Renal cortical epithelial cell (primary cell): ENCODE data around the gene PAQR5. TPM values are rescaled to one million over a fixed set of nuclear protein-coding genes. Genes with fewer than 3 reads are reported as not detected.
A peak's percentile ranks its signal among the peaks of the same experiment; 100 is the strongest.
"Not testable (repeated sequence)": the region's sequence is repeated elsewhere in the genome, so short reads cannot be mapped to it uniquely, and the experiment has no call there.

Experiments used
- DNase-seq: peaks from one replicate; pipeline ENCODE4 v3.0.0-alpha.2; 2011; ENCODE audit warnings: low read depth
- total RNA-seq: library from RNA; depleted of rRNA; stranded (reverse); fragments of >200 nt; gene quantifications from 2 replicates; pipeline ENCODE4 v1.2.3, GENCODE V29; 2014

The PAQR5 gene
- total RNA-seq, 1 donor from 2014 or later: 8.2 TPM

- peak; percentile 77 for DNase-seq
Observed at GRCh38 chr15:69357773-69358771, 59.4 kb downstream of the PAQR5 start.

- no peak for DNase-seq
Observed at GRCh38 chr15:69358850-69359249, 60.1 kb downstream of the PAQR5 start.

GRCh38 chr15:69359722-69360121, 61.0 kb downstream of the PAQR5 start:
- peak; percentile 79 for DNase-seq

GRCh38 chr15:69360642-69361041, 61.9 kb downstream of the PAQR5 start:
- DNase-seq: no peak

- DNase-seq: peak; percentile 60
Observed at GRCh38 chr15:69367236-69367635, 68.5 kb downstream of the PAQR5 start.

GRCh38 chr15:69369631-69370030, 70.9 kb downstream of the PAQR5 start:
- DNase-seq: no peak

GRCh38 chr15:69373406-69373805, 74.7 kb downstream of the PAQR5 start:
- no peak for DNase-seq

GRCh38 chr15:69375151-69375790, 76.6 kb downstream of the PAQR5 start:
- no peak for DNase-seq

- DNase-seq: peak; percentile 14
Observed at GRCh38 chr15:69377216-69377970, 78.7 kb downstream of the PAQR5 start.

GRCh38 chr15:69380100-69380725, 81.5 kb downstream of the PAQR5 start:
- DNase-seq: no peak

GRCh38 chr15:69380726-69381105, 82.0 kb downstream of the PAQR5 start:
- DNase-seq: no peak

GRCh38 chr15:69382176-69382575, 83.5 kb downstream of the PAQR5 start:
- not testable (repeated sequence) for DNase-seq

GRCh38 chr15:69384066-69384465, 85.4 kb downstream of the PAQR5 start:
- not testable (repeated sequence) for DNase-seq

GRCh38 chr15:69384626-69385598, 86.2 kb downstream of the PAQR5 start:
- no peak for DNase-seq

- DNase-seq: no peak
Observed at GRCh38 chr15:69385831-69386230, 87.1 kb downstream of the PAQR5 start.

GRCh38 chr15:69386284-69386683, 87.6 kb downstream of the PAQR5 start:
- no peak for DNase-seq

GRCh38 chr15:69388260-69388705, 89.6 kb downstream of the PAQR5 start:
- peak; percentile 7 for DNase-seq

- no peak for DNase-seq
Observed at GRCh38 chr15:69389426-69389825, 90.7 kb downstream of the PAQR5 start.

GRCh38 chr15:69390575-69390974, 91.9 kb downstream of the PAQR5 start:
- DNase-seq: peak; percentile 86

- no peak for DNase-seq
Observed at GRCh38 chr15:69391046-69391757, 92.5 kb downstream of the PAQR5 start.
